ENCODE results near the gene ZPBP2. TPM values are rescaled to one million over a fixed set of nuclear protein-coding genes. Genes with fewer than 3 reads are reported as not detected.

The ZPBP2 gene
- total and polyA plus RNA-seq, 9 of the 15 experiments (the other 6 are each of a cell fraction or from before 2014, with no cell fraction given) = not detected

GRCh38 chr17:39863918-39864746 is 3.9 kb upstream of the ZPBP2 start, which contains the start of gene IKZF3 (continued):
- TF ChIP-seq, protein P1, sequence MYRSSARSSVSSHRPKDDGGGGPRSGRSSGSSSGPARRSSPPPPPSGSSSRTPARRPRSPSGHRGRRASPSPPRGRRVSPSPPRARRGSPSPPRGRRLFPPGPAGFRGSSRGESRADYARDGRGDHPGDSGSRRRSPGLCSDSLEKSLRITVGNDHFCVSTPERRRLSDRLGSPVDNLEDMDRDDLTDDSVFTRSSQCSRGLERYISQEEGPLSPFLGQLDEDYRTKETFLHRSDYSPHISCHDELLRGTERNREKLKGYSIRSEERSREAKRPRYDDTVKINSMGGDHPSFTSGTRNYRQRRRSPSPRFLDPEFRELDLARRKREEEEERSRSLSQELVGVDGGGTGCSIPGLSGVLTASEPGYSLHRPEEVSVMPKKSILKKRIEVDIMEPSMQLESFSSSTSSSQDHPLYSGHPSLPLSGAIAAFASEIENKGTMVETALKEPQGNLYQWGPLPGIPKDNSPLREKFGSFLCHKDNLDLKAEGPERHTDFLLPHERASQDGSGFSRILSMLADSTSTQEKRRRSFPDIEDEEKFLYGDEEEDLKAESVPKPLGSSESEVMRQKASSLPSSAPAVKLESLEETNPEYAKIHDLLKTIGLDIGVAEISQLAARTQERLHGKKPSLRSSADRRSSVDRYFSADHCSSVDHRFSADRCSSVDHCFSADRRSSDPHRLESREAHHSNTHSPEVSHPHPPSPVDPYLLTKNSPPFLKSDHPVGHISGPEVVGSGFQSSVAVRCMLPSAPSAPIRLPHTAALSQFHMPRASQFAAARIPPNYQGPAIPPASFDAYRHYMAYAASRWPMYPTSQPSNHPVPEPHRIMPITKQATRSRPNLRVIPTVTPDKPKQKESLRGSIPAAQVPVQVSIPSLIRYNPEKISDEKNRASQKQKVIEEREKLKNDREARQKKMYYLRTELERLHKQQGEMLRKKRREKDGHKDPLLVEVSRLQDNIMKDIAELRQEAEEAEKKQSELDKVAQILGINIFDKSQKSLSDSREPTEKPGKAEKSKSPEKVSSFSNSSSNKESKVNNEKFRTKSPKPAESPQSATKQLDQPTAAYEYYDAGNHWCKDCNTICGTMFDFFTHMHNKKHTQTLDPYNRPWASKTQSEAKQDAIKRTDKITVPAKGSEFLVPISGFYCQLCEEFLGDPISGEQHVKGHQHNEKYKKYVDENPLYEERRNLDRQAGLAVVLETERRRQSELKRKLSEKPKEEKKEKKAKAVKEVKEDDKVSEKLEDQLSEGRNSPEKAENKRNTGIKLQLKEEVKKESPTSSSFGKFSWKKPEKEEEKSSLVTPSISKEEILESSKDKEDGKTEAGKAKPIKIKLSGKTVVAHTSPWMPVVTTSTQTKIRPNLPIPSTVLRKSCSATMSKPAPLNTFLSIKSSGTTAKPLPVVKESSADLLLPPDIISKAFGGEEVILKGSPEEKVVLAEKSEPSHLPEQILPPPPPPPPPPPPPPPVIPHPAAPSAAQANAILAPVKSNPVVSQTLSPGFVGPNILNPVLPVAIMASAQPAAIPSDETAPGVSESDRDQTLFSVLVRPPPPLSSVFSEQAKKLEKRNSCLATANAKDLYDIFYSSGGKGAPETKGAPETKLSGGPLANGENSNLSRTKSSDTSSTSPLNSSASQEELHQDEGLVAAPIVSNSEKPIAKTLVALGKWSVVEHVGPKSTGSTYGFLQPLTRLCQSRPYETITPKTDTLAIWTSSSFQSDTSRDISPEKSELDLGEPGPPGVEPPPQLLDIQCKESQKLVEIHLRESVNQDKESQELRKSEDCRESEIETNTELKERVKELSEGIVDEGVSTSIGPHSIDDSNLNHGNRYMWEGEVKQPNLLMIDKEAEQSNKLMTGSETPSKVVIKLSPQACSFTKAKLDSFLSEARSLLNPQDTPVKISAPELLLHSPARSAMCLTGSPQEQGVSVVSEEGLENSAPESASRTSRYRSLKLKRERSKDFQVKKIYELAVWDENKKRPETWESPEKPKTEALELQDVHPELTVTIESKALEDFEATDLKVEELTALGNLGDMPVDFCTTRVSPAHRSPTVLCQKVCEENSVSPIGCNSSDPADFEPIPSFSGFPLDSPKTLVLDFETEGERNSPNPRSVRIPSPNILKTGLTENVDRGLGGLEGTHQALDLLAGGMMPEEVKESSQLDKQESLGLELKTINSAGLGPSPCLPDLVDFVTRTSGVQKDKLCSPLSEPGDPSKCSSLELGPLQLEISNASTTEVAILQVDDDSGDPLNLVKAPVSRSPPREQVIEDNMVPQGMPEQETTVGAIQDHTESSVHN (IDR thresholded peaks at IDR 0.05; ENCODE audit: borderline replicate concordance in 1 of 2, low read depth in 1 of 2) = no peak
- TF ChIP-seq NRF1 (conservative IDR thresholded peaks at IDR 0.05 in 1 of 2, IDR thresholded peaks at IDR 0.05 in 1 of 2) (peak; percentile 81 to 85), PYGO2 (tag; IDR thresholded peaks at IDR 0.05) (no peak), L3MBTL2 (IDR thresholded peaks at IDR 0.05) (peak; percentile 100), ZNF766 (CRISPR knock-in tag; conservative IDR thresholded peaks at IDR 0.05) (peak; percentile 41; the same call in 1 of the 2 replicates), FOXK2 (conservative IDR thresholded peaks at IDR 0.05 in 1 of 2, IDR thresholded peaks at IDR 0.05 in 1 of 2; ENCODE audit: low read depth in 2 of 2) (no peak), NR2F6 (CRISPR knock-in tag; IDR thresholded peaks at IDR 0.05) (no peak), FOXP4 (CRISPR knock-in tag; IDR thresholded peaks at IDR 0.05; ENCODE audit: borderline replicate concordance) (no peak), ELF2 (CRISPR knock-in tag; IDR thresholded peaks at IDR 0.05) (no peak), CBFB (CRISPR knock-in tag; IDR thresholded peaks at IDR 0.05) (no peak)
- TF ChIP-seq, protein P2, sequence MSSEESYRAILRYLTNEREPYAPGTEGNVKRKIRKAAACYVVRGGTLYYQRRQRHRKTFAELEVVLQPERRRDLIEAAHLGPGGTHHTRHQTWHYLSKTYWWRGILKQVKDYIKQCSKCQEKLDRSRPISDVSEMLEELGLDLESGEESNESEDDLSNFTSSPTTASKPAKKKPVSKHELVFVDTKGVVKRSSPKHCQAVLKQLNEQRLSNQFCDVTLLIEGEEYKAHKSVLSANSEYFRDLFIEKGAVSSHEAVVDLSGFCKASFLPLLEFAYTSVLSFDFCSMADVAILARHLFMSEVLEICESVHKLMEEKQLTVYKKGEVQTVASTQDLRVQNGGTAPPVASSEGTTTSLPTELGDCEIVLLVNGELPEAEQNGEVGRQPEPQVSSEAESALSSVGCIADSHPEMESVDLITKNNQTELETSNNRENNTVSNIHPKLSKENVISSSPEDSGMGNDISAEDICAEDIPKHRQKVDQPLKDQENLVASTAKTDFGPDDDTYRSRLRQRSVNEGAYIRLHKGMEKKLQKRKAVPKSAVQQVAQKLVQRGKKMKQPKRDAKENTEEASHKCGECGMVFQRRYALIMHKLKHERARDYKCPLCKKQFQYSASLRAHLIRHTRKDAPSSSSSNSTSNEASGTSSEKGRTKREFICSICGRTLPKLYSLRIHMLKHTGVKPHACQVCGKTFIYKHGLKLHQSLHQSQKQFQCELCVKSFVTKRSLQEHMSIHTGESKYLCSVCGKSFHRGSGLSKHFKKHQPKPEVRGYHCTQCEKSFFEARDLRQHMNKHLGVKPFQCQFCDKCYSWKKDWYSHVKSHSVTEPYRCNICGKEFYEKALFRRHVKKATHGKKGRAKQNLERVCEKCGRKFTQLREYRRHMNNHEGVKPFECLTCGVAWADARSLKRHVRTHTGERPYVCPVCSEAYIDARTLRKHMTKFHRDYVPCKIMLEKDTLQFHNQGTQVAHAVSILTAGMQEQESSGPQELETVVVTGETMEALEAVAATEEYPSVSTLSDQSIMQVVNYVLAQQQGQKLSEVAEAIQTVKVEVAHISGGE (CRISPR knock-in tag; IDR thresholded peaks at IDR 0.05) = no peak

Data from K562 (cell line).